Pericardium fibroblast (primary cell): Measurements from ENCODE around the gene HELB. TPM values are rescaled to one million over a fixed set of nuclear protein-coding genes. Genes with fewer than 3 reads are reported as not detected.

ENCODE experiments used
- total RNA-seq: library from RNA; depleted of rRNA; stranded (reverse); fragments of >200 nt; gene quantifications from 2 replicates; pipeline ENCODE4 v1.2.3, GENCODE V29; 2015

Gene HELB
- 0.82 and 2.7 TPM in 2 replicates for total RNA-seq

GRCh38 chr12:66301944-66302826 lies at the start of gene HELB:
HELB (plus strand) TSS chr12:66302493; CDS start chr12:66302604, 111 bp downstream.

Other genes with a start within 250 kb of the HELB start
- gene LLPH, start 171.7 kb upstream of the HELB start, total RNA-seq: 5.2 and 8.2 TPM in 2 replicates
- gene TMBIM4, start 132.5 kb upstream of the HELB start, total RNA-seq: 79.2 and 127 TPM in 2 replicates
- 11.7 and 14.9 TPM in 2 replicates for gene IRAK3, start 113.3 kb upstream of the HELB start, total RNA-seq